ENCODE results near the gene SLC1A5. TPM values are rescaled to one million over a fixed set of nuclear protein-coding genes. Genes with fewer than 3 reads are reported as not detected.
"Not testable (repeated sequence)": the region's sequence is repeated elsewhere in the genome, so short reads cannot be mapped to it uniquely, and the experiment has no call there.

Gene SLC1A5
- total RNA-seq, 2 experiments from 2014 or later, result 139 TPM

DNA sequence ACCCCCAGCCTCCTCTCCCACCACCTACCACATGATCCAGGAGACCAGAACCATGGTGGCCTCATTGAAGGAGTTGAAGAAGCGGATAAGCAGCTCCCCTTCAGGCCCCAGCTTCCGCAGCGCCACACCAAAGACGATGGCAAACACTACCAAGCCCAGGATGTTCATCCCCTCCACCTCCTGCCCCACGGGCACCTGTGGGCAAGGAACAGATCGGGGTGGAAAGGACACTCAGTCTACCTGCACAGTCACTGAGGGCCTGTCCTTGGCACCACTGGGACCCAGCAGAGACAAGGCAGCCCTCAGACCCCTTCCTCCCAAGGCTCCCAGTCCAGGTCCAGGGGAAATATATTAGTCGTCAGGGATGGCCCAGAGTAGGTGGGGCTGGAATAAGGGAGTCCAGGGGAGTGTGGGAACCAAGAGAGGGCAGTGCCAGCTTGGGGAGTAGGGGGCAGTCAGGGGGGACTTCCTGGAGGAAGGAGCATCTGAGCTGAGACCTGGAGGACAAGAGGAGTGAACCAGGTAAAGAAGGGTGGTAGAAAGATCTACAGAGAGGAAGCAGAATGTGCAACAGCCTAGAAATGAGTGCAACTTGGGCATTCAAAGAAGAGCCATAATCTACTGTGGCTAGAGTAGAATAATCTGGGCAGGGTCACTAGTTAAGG is 5.9 kb downstream of the SLC1A5 start:
- peak overlapping the region; percentile 53 for H3K27ac Mint-ChIP-seq
- DNase-seq, result no peak
- no peaks in the 10 kb centered on the region for H3K9me3 Mint-ChIP-seq
- H3K4me1 Mint-ChIP-seq (ENCODE audit: low read depth), result peaks cover 30% of the 10 kb centered on the region
- H3K36me3 Mint-ChIP-seq (ENCODE audit: low read depth), result peaks cover 78% of the 10 kb centered on the region
- intact Hi-C loops (cut with micrococcal nuclease), result no loop called here
- CTCF ChIA-PET, result interaction anchor here (0.5 to 3.5 kb wide), 3 partner anchors 13 to 78 kb away, joined by 4 to 10 read pairs (median 6); no protein-coding TSS in a partner anchor
- peak overlapping the region; percentile 95 for H3K4me3 Mint-ChIP-seq
- no peaks in the 10 kb centered on the region for H3K27me3 Mint-ChIP-seq (ENCODE audit: low read depth)

DNA sequence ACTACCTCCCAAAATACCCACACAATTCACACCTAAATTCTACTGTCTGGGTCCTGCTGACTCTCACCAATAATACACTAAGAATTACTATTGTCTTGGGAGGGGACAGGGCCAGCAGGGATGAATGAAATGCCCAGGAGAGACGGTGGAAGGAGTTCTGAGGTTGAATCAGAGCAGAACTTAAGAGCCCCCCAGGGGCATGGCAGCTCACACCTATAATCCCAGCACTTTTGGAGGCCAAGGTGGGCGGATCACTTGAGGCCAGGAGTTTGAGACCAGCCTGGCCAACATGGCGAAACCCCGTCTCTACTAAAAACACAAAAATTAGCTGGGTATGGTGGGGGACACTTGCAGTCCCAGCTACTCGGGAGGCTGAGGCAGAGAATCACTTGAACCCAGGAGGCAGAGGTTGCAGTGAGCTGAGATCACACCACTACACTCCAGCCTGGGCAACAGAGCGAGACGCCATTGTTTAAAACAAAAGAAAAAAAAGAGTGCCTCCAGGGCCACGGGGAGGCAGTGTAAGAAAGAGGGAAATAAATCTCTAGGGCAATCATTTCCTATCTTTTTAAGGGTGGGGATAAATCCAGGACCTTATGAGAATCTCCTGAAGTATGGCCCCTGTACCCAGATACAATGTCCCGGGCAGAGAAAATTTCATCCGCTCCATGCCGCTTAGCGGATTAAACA is 10.3 kb downstream of the SLC1A5 start:
- CTCF ChIA-PET, result interaction anchor here (0.9 kb wide), 1 partner anchor 11 kb away, joined by 3 read pairs; no protein-coding TSS in a partner anchor
- Mint-ChIP-seq H3K4me1 (ENCODE audit: low read depth) (peaks cover 16% of the 10 kb centered on the region), H3K36me3 (ENCODE audit: low read depth) (peaks cover 59% of the 10 kb centered on the region)
- H3K4me3 Mint-ChIP-seq; H3K9me3 Mint-ChIP-seq; intact Hi-C loops (cut with micrococcal nuclease); DNase-seq; H3K27ac Mint-ChIP-seq; H3K27me3 Mint-ChIP-seq (ENCODE audit: low read depth): not testable (repeated sequence)

- Mint-ChIP-seq H3K27me3 (ENCODE audit: low read depth) (no peaks in the 10 kb centered on the region), H3K9me3 (no peaks in the 10 kb centered on the region), H3K27ac (no peak overlapping the region), H3K4me1 (ENCODE audit: low read depth) (peaks cover 10% of the 10 kb centered on the region), H3K36me3 (ENCODE audit: low read depth) (peaks cover 51% of the 10 kb centered on the region), H3K4me3 (no peak overlapping the region)
- DNase-seq, result no peak
- CTCF ChIA-PET, result interaction anchor here (0.6 kb wide), 1 partner anchor 140 kb away, joined by 3 read pairs; no protein-coding TSS in a partner anchor
- intact Hi-C loops (cut with micrococcal nuclease), result no loop called here
These were observed 11.2 kb downstream of the SLC1A5 start for GRCh38 chr19:46776927-46777911.

- H3K27ac Mint-ChIP-seq, result no peak overlapping the region
- no peaks in the 10 kb centered on the region for H3K9me3 Mint-ChIP-seq
- H3K27me3 Mint-ChIP-seq (ENCODE audit: low read depth), result no peaks in the 10 kb centered on the region
- intact Hi-C loops (cut with micrococcal nuclease), result no loop called here
- no peak for DNase-seq
- H3K4me1 Mint-ChIP-seq (ENCODE audit: low read depth), result peaks cover 2% of the 10 kb centered on the region
- H3K36me3 Mint-ChIP-seq (ENCODE audit: low read depth), result peaks cover 41% of the 10 kb centered on the region
- CTCF ChIA-PET, result no interaction called here
- H3K4me3 Mint-ChIP-seq, result no peak overlapping the region
These were observed 12.6 kb downstream of the SLC1A5 start for GRCh38 chr19:46775642-46776258.

DNA sequence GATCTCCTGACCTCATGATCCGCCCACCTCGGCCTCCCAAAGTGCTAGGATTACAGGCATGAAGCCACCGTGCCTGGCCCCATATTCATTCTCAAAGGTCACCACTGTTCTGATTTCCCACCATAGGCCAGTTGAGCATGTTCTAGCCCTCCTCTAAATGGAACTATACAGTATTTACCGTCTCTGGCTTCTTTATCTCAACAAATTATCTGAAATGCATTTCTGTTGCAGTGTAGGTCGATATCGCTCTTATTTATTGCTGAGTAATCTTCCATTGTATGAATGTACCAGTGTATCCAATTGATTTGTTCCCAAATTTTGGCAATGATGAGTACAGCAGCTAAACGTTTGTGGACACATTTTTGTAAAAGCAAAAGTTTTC is 15.4 kb downstream of the SLC1A5 start:
- CTCF ChIA-PET, result interaction anchor here (1.6 kb wide), 1 partner anchor 20 kb away, joined by 4 read pairs; no protein-coding TSS in a partner anchor

GRCh38 chr19:46772170-46773017 is 16.0 kb downstream of the SLC1A5 start:
- no peak overlapping the region for H3K4me3 Mint-ChIP-seq
- H3K4me1 Mint-ChIP-seq (ENCODE audit: low read depth), result no peaks in the 10 kb centered on the region
- peaks cover 24% of the 10 kb centered on the region for H3K36me3 Mint-ChIP-seq (ENCODE audit: low read depth)
- no peak overlapping the region for H3K27ac Mint-ChIP-seq
- CTCF ChIA-PET, result interaction anchor here (1.6 kb wide), 1 partner anchor 21 kb away, joined by 4 read pairs; no protein-coding TSS in a partner anchor
- intact Hi-C loops (cut with micrococcal nuclease), result no loop called here
- DNase-seq, result no peak
- H3K9me3 Mint-ChIP-seq, result no peaks in the 10 kb centered on the region
- H3K27me3 Mint-ChIP-seq (ENCODE audit: low read depth), result no peaks in the 10 kb centered on the region

More for the DNA sequence above, 15.4 kb downstream of the SLC1A5 start:
- no peak overlapping the region for H3K4me3 Mint-ChIP-seq
- intact Hi-C loops (cut with micrococcal nuclease), result no loop called here
- no peaks in the 10 kb centered on the region for H3K27me3 Mint-ChIP-seq (ENCODE audit: low read depth)
- H3K36me3 Mint-ChIP-seq (ENCODE audit: low read depth), result peaks cover 28% of the 10 kb centered on the region
- no peak overlapping the region for H3K27ac Mint-ChIP-seq
- H3K4me1 Mint-ChIP-seq (ENCODE audit: low read depth), result no peaks in the 10 kb centered on the region
- no peak for DNase-seq
- H3K9me3 Mint-ChIP-seq, result no peaks in the 10 kb centered on the region

DNA sequence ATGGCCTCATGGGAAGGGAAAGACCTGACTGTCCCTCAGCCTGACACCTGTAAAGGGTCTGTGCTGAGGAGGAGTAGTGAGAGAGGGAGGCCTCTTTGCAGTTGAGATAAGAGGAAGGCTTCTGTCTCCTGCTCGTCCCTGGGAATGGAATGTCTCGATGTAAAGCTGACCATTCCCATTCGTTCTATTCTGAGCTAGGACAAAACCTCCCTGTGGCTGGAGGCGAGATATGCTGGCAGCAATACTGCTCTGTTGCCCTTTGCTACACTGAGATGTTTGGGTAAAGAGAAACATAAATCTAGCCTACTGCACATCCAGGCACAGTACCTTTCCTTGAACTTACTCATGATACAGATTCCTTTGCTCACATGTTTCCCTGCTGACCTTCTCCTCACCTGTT is 19.6 kb downstream of the SLC1A5 start:
- DNase-seq; H3K4me1 Mint-ChIP-seq (ENCODE audit: low read depth); H3K27ac Mint-ChIP-seq; H3K4me3 Mint-ChIP-seq; intact Hi-C loops (cut with micrococcal nuclease); H3K9me3 Mint-ChIP-seq; H3K36me3 Mint-ChIP-seq (ENCODE audit: low read depth); H3K27me3 Mint-ChIP-seq (ENCODE audit: low read depth): not testable (repeated sequence)
- CTCF ChIA-PET, result interaction anchor here (1.1 to 2.4 kb wide), 2 partner anchors 15 to 245 kb away, joined by 5 to 10 read pairs; no protein-coding TSS in a partner anchor

GRCh38 chr19:46766569-46767317 is 21.7 kb downstream of the SLC1A5 start:
- peak; percentile 74 for DNase-seq
- Mint-ChIP-seq H3K9me3 (no peaks in the 10 kb centered on the region), H3K27ac (no peak overlapping the region), H3K4me3 (no peak overlapping the region), H3K4me1 (ENCODE audit: low read depth) (peaks cover 2% of the 10 kb centered on the region), H3K27me3 (ENCODE audit: low read depth) (no peaks in the 10 kb centered on the region), H3K36me3 (ENCODE audit: low read depth) (no peaks in the 10 kb centered on the region)
- CTCF ChIA-PET, result interaction anchor here (0.6 to 3.9 kb wide), 22 partner anchors 9 to 661 kb away, joined by 3 to 40 read pairs (median 4); partner anchors contain the start of gene SLC1A5
- intact Hi-C loops (cut with micrococcal nuclease), result no loop called here

DNA sequence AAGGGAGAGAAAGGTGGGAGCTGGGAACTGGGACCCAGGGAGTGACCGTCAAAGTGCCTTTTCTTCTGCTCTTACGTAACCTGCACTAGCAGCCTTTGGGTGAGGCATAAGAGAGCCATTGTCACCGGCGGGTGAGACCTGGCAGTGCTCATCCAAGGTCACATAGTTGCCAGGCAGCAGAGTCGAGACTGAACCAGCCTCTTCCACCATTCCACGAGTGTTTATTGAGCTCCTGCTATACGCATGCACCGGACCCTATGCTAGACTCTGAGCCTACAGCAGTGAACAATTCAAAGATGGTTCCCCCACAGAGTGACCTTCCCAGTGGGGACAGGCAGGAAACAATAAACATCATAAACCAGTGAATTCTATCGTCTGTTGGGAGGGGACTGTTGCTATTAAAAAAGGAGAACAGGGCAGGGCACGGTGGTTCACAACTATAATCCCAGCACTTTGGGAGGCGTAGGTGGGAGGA is 23.5 kb downstream of the SLC1A5 start:
- Mint-ChIP-seq H3K4me1 (ENCODE audit: low read depth) (peaks cover 2% of the 10 kb centered on the region), H3K27ac (no peak overlapping the region), H3K9me3 (no peaks in the 10 kb centered on the region), H3K27me3 (ENCODE audit: low read depth) (no peaks in the 10 kb centered on the region), H3K4me3 (no peak overlapping the region), H3K36me3 (ENCODE audit: low read depth) (no peaks in the 10 kb centered on the region)
- CTCF ChIA-PET, result interaction anchor here (0.6 to 3.9 kb wide), 7 partner anchors 9 to 235 kb away, joined by 3 to 40 read pairs (median 3); no protein-coding TSS in a partner anchor
- intact Hi-C loops (cut with micrococcal nuclease), result no loop called here
- no peak for DNase-seq

GRCh38 chr19:46762245-46762890 is 26.0 kb downstream of the SLC1A5 start:
- Mint-ChIP-seq H3K36me3 (ENCODE audit: low read depth) (no peaks in the 10 kb centered on the region), H3K27ac (no peak overlapping the region), H3K9me3 (no peaks in the 10 kb centered on the region), H3K4me3 (no peak overlapping the region), H3K27me3 (ENCODE audit: low read depth) (no peaks in the 10 kb centered on the region), H3K4me1 (ENCODE audit: low read depth) (peaks cover 2% of the 10 kb centered on the region)
- intact Hi-C loops (cut with micrococcal nuclease), result no loop called here
- DNase-seq, result no peak
- CTCF ChIA-PET, result interaction anchor here (1.5 kb wide), 1 partner anchor 228 kb away, joined by 3 read pairs; no protein-coding TSS in a partner anchor

All from activated naive CD4-positive, alpha-beta T cell treated with anti-CD3 and anti-CD28 coated beads for 36 hours (primary cell).